GM18511 (cell line): ENCODE measurements around the gene PGAM2.
A peak's percentile ranks its signal among the peaks of the same experiment; 100 is the strongest.

Source experiments
- ATAC-seq: cut with Tn5 transposase; IDR thresholded peaks from one replicate; pipeline ENCODE4 v1.9.1; 2021; ENCODE audit warnings: mild to moderate bottlenecking, moderate library complexity; ENCODE audit not compliant: unreplicated experiment

Gene PGAM2

GRCh38 chr7:44086627-44087026 lies 21.3 kb upstream of the PGAM2 start:
- ATAC-seq, result no peak

- no peak for ATAC-seq
Observed at GRCh38 chr7:44085546-44085945, 20.2 kb upstream of the PGAM2 start.

GRCh38 chr7:44084701-44085100 lies 19.3 kb upstream of the PGAM2 start:
- no peak for ATAC-seq

- no peak for ATAC-seq
Observed at GRCh38 chr7:44083796-44084195, 18.4 kb upstream of the PGAM2 start.

- peak; percentile 91 for ATAC-seq
Observed at GRCh38 chr7:44082541-44083207, 17.3 kb upstream of the PGAM2 start.

GRCh38 chr7:44081266-44081748 lies 15.9 kb upstream of the PGAM2 start:
- ATAC-seq, result no peak

- no peak for ATAC-seq
Observed at GRCh38 chr7:44080686-44081265, 15.4 kb upstream of the PGAM2 start.

GRCh38 chr7:44080118-44080517 lies 14.8 kb upstream of the PGAM2 start:
- no peak for ATAC-seq

GRCh38 chr7:44079331-44080021 lies 14.1 kb upstream of the PGAM2 start:
- ATAC-seq, result no peak

- no peak for ATAC-seq
Observed at GRCh38 chr7:44078521-44078920, 13.2 kb upstream of the PGAM2 start.

GRCh38 chr7:44077681-44078091 lies 12.3 kb upstream of the PGAM2 start:
- ATAC-seq, result no peak

- no peak for ATAC-seq
Observed at GRCh38 chr7:44077061-44077460, 11.7 kb upstream of the PGAM2 start.

GRCh38 chr7:44076101-44076895 lies 10.9 kb upstream of the PGAM2 start:
- no peak for ATAC-seq

- no peak for ATAC-seq
Observed at GRCh38 chr7:44075296-44076075, 10.1 kb upstream of the PGAM2 start.

- peak; percentile 15 for ATAC-seq
Observed at GRCh38 chr7:44074349-44074695, 9.0 kb upstream of the PGAM2 start.

GRCh38 chr7:44073664-44074348 lies 8.4 kb upstream of the PGAM2 start:
- peak; percentile 76 for ATAC-seq

- no peak for ATAC-seq
Observed at GRCh38 chr7:44072364-44073231, 7.2 kb upstream of the PGAM2 start.

GRCh38 chr7:44071726-44072363 lies 6.5 kb upstream of the PGAM2 start:
- no peak for ATAC-seq

GRCh38 chr7:44068054-44068453 lies 2.7 kb upstream of the PGAM2 start:
- ATAC-seq, result no peak
